Measurements from ENCODE around the gene EPO. TPM values are rescaled to one million over a fixed set of nuclear protein-coding genes. Genes with fewer than 3 reads are reported as not detected.

The EPO gene
- total RNA-seq = not detected in 2 replicates

DNA sequence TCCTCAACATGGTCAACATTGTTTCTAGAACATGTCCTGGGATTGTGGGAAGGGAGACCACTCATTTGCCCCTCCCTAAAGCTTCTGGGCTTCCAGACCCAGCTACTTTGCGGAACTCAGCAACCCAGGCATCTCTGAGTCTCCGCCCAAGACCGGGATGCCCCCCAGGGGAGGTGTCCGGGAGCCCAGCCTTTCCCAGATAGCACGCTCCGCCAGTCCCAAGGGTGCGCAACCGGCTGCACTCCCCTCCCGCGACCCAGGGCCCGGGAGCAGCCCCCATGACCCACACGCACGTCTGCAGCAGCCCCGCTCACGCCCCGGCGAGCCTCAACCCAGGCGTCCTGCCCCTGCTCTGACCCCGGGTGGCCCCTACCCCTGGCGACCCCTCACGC is at the start of gene EPO:
TSS of gene EPO (plus strand) at position 190 of the 392 bp plus-strand sequence. CDS start 513 bp downstream, outside the sequence.

DNA sequence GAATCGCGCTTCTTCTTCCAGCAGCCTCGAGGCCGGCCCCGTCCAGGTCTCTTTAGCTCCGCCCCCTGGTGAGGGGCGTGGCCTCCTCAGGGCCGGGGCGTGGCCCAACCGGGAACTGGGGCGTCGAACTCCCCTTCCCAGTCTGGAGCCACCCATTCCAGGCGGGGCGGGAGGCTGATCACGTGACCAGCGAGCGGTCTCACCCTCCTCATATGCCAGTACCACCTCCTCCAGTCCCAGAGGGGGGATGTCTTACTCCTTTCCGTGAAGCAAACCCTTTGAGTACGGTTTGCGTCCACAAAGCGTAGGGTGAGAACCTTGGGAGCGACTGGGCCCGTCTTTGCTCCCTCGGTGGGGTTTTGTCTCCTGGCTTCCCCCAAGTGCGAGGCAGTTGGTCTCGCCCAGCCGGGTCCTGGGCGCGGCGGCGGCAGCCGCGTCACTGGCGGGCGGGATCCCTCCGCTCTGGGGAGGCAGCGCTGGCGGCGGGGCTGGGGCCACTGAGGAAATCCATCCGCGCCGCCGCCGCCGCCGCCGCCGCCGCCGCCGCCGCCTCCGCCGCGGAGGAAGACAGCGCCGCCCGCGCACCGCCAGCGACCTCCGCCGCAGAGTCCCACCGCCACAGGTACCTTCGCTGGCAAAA is 46.8 kb upstream of the EPO start, which contains the start of gene GNB2:
TSS of gene GNB2 (plus strand) at position 439 of the 640 bp plus-strand sequence. CDS start 2,526 bp downstream, outside the sequence.

DNA sequence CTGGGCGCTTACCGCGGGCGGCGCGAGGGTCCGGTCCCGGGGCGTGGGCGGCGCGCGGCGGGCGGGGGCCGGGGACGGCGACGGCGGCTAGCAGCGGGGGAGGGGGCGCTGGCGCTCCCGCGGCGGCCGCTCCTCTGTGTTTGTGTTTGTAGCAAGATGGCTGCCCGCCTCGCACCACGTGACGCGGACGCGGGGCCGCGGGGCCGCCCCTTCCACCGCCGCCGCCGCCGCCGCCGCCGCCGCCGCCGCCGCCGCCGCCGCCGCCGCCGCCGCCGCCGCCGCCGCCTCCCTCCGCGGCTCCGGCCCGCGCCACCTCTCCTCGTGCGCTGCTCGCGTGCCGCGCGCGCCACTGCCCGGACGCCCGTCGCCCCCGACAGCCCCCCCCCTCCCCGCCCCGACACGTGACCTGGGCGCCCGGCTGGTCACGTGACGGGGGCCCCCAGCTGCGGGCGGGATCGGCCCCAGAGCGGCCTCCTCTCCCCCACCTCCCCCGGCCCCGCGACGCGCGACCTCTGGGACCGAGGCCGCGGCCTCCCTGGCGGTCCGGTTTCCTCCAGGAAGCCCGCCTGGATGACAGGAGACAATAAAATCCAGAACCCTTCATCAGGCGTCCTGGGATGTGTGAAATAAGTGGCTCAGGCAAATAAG is 26.0 kb upstream of the EPO start, which contains the start of gene GIGYF1:
TSS of gene GIGYF1 (minus strand) at position 153 of the 648 bp plus-strand sequence. CDS start 6,012 bp downstream, outside the sequence.

DNA sequence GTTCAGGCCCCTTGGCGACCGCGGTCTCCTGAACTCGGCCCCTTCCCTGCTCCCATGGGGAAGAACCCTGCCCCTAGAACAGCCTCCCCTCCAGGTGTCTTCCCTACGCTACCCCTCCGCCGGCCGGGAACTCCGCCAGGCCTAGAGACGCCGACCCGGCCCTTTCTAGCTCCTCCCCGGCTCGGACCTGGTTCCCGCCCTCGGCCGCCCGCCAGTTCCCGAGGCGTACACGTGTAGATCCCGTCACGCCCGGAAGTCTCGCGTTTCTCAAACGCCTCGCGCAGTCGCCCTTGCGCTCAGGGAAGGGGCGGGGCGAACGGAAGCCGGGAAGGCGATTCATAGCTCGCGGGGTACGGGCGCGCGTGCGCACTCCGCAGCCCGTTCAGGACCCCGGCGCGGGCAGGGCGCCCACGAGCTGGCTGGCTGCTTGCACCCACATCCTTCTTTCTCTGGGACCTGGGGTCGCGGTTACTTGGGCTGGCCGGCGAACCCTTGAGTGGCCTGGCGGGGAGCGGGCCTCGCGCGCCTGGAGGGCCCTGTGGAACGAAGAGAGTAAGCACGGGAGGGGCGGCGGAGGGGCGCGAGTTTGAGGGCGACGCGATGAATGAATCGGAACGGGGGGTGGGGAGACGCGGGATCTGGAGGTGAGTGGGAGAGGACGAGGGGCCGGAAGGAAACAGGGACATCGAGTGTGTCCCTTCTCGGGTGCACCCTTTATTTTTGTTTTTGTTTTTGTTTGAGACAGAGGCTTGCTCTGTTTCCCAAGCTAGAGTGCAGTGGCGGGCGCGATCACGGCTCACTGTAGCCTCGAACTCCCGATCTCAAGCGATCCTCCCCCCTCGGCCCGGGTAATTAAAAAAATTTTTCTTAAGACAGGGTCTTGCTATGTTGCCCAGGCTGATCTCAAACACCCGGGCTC is 14.3 kb upstream of the EPO start, which contains the start of gene POP7:
TSS of gene POP7 (plus strand) at position 369 of the 919 bp plus-strand sequence. CDS start 710 bp downstream, outside the sequence.

Other genes with a start within 250 kb of the EPO start
- 28.4 and 31.6 TPM in 2 replicates for gene TSC22D4, start 241.3 kb upstream of the EPO start, total RNA-seq
- gene NYAP1, start 236.5 kb upstream of the EPO start, total RNA-seq = 3.0 and 4.7 TPM in 2 replicates
- gene AGFG2, start 181.3 kb upstream of the EPO start, total RNA-seq = 14.2 and 15.6 TPM in 2 replicates
- not detected in 2 replicates for gene SAP25, start 146.6 kb upstream of the EPO start, total RNA-seq
- 22.1 and 28.4 TPM in 2 replicates for gene LRCH4, start 134.3 kb upstream of the EPO start, total RNA-seq
- gene FBXO24, start 134.1 kb upstream of the EPO start, total RNA-seq = 0.32 and 1.2 TPM in 2 replicates
- 254 and 321 TPM in 2 replicates for gene PCOLCE, start 118.1 kb upstream of the EPO start, total RNA-seq
- gene MOSPD3, start 107.9 kb upstream of the EPO start, total RNA-seq = 7.9 and 13.6 TPM in 2 replicates
- 0.49 and 1.1 TPM in 2 replicates for gene TFR2, start 78.9 kb upstream of the EPO start, total RNA-seq
- gene ACTL6B, start 64.0 kb upstream of the EPO start, total RNA-seq = not detected in 2 replicates
- gene GNB2, start 46.7 kb upstream of the EPO start, total RNA-seq = 108 and 144 TPM in 2 replicates
- gene GIGYF1, start 26.2 kb upstream of the EPO start, total RNA-seq = 22.8 and 26.9 TPM in 2 replicates
- gene POP7, start 14.3 kb upstream of the EPO start, total RNA-seq = 23.5 and 23.7 TPM in 2 replicates
- gene ZAN, start 13.1 kb downstream of the EPO start, total RNA-seq = not detected in 2 replicates
- 111 and 120 TPM in 2 replicates for gene EPHB4, start 107.1 kb downstream of the EPO start, total RNA-seq
- 29.4 and 30.2 TPM in 2 replicates for gene SLC12A9, start 132.2 kb downstream of the EPO start, total RNA-seq
- 139 and 186 TPM in 2 replicates for gene TRIP6, start 146.9 kb downstream of the EPO start, total RNA-seq
- gene SRRT, start 154.6 kb downstream of the EPO start, total RNA-seq = 39.8 and 50.5 TPM in 2 replicates
- 7.9 and 9.2 TPM in 2 replicates for gene UFSP1, start 169.2 kb downstream of the EPO start, total RNA-seq
- gene ACHE, start 175.4 kb downstream of the EPO start, total RNA-seq = 0.49 TPM in 2 replicates
- not detected in 2 replicates for gene MUC3A, start 229.1 kb downstream of the EPO start, total RNA-seq
- under 0.01 TPM in 1 of 2 replicates, not detected in the other for gene MUC12, start 249.1 kb downstream of the EPO start, total RNA-seq

All from hair follicle dermal papilla cell (primary cell).